GM10248 (cell line): ENCODE measurements around the gene PARD3B.
A peak's percentile ranks its signal among the peaks of the same experiment; 100 is the strongest.

Experiments
- CTCF ChIA-PET: fragments of 300-600 bp; sonication (Branson Sonifier 250); formaldehyde crosslinking; extraction: SDS; loops from one replicate; lab custom pipeline; 2021; ENCODE audit warnings: antibody characterized with exemption; lab: Yijun Ruan, JAX
- POLR2A ChIA-PET: fragments of 350-650 bp; sonication (Branson Sonifier 250); formaldehyde crosslinking; extraction: SDS; loops from one replicate; lab custom pipeline; 2020; ENCODE audit warnings: antibody characterized with exemption; lab: Yijun Ruan, JAX
- DNase-seq: peaks from one replicate; pipeline ENCODE4 v3.0.0; 2012; ENCODE audit errors: extremely low spot score
- CTCF ChIP-seq: IDR thresholded peaks from 2 replicates; pipeline ENCODE4 v1.5.1; 2012; ENCODE audit warnings: mild to moderate bottlenecking, low read depth; ENCODE audit errors: extremely low read depth, missing control alignments, control extremely low read depth

PARD3B gene

GRCh38 chr2:204635478-204635877 lies 90.2 kb downstream of the PARD3B start:
- no peak for TF ChIP-seq CTCF
- CTCF ChIA-PET, result interaction anchor here (1.4 to 1.9 kb wide), 2 partner anchors 11 to 19 kb away, joined by 3 to 4 read pairs; no protein-coding TSS in a partner anchor
- POLR2A ChIA-PET, result no interaction called here
- no peak for DNase-seq

GRCh38 chr2:204638471-204639194 lies 93.4 kb downstream of the PARD3B start:
- TF ChIP-seq CTCF, result no peak
- ChIA-PET CTCF (no interaction called here), POLR2A (no interaction called here)

GRCh38 chr2:204643326-204643725 lies 98.1 kb downstream of the PARD3B start:
- DNase-seq, result peak; percentile 3
- no peak for TF ChIP-seq CTCF
- CTCF ChIA-PET, result no interaction called here
- POLR2A ChIA-PET, result no interaction called here

More at GRCh38 chr2:204638471-204639194, 93.4 kb downstream of the PARD3B start:
- DNase-seq, result no peak

GRCh38 chr2:204645018-204645773 lies 99.9 kb downstream of the PARD3B start:
- ChIA-PET POLR2A (no interaction called here), CTCF (no interaction called here)
- DNase-seq, result no peak
- no peak for TF ChIP-seq CTCF

- ChIA-PET CTCF (interaction anchor here (0.9 kb wide), 1 partner anchor 16 kb away, joined by 3 read pairs; no protein-coding TSS in a partner anchor), POLR2A (no interaction called here)
- no peak for DNase-seq
- no peak for TF ChIP-seq CTCF
Measured at GRCh38 chr2:204647626-204648025, 102.4 kb downstream of the PARD3B start.

GRCh38 chr2:204650611-204651010 lies 105.3 kb downstream of the PARD3B start:
- no peak for TF ChIP-seq CTCF
- ChIA-PET CTCF (no interaction called here), POLR2A (no interaction called here)
- no peak for DNase-seq
